Osteoblast (primary cell): ENCODE data around the gene HGFAC. TPM values are rescaled to one million over a fixed set of nuclear protein-coding genes. Genes with fewer than 3 reads are reported as not detected.

Source experiments
- DNase-seq: peaks from one replicate; pipeline ENCODE4 v3.0.0; 2011; ENCODE audit warnings: low spot score, mixed read lengths; ENCODE audit not compliant: insufficient read length; ENCODE audit errors: missing footprints
- H2AFZ ChIP-seq: 2 replicates; pipeline ENCODE4 v1.6.0; 2011; ENCODE audit warnings: mild to moderate bottlenecking, low read length
- H3K27ac ChIP-seq: 2 replicates; pipeline ENCODE4 v1.5.1; 2011; ENCODE audit warnings: mild to moderate bottlenecking, low read depth, low read length, moderate library complexity
- H3K27me3 ChIP-seq: 2 replicates; pipeline ENCODE4 v1.6.0; 2012; ENCODE audit warnings: mild to moderate bottlenecking, control low read depth, inconsistent platforms, low read length, moderate library complexity; ENCODE audit not compliant: insufficient read depth
- H3K36me3 ChIP-seq: 2 replicates; pipeline ENCODE4 v1.5.1; 2011; ENCODE audit warnings: mild to moderate bottlenecking, low read length, control low read depth, moderate library complexity; ENCODE audit not compliant: insufficient read depth
- H3K4me1 ChIP-seq: 2 replicates; pipeline ENCODE4 v1.5.1; 2011; ENCODE audit warnings: mild to moderate bottlenecking, low read length, control low read depth, moderate library complexity; ENCODE audit not compliant: insufficient read depth
- H3K4me2 ChIP-seq: 2 replicates; pipeline ENCODE4 v1.6.0; 2011; ENCODE audit warnings: mild to moderate bottlenecking, low read length; ENCODE audit not compliant: insufficient read depth
- H3K4me3 ChIP-seq: fragments of 200-600 bp; sonication (generic); 3 replicates; pipeline ENCODE4 v1.5.1; 2012; ENCODE audit warnings: mild to moderate bottlenecking, low read length, inconsistent platforms; ENCODE audit not compliant: insufficient read depth
- H3K79me2 ChIP-seq: 2 replicates; pipeline ENCODE4 v1.6.0; 2012; ENCODE audit warnings: mild to moderate bottlenecking, low read length, control low read depth, inconsistent platforms; ENCODE audit not compliant: insufficient read depth
- H3K9me3 ChIP-seq: 2 replicates; pipeline ENCODE4 v1.5.1; 2011; ENCODE audit warnings: low read depth, low read length, control low read depth
- H4K20me1 ChIP-seq: 2 replicates; pipeline ENCODE4 v1.6.0; 2012; ENCODE audit warnings: mild to moderate bottlenecking, low read length, control low read depth; ENCODE audit not compliant: insufficient read depth
- total RNA-seq: library from RNA; depleted of rRNA; stranded (reverse); fragments of >200 nt; gene quantifications from 2 replicates; pipeline ENCODE4 v1.2.3, GENCODE V29; 2012
- TF ChIP-seq, protein P1 (sequence below): IDR thresholded peaks from 2 replicates; pipeline ENCODE4 v1.5.1; 2011; ENCODE audit warnings: mild to moderate bottlenecking, low read depth, low read length, moderate library complexity; ENCODE audit errors: extremely low read depth

The HGFAC gene
- total RNA-seq, 1 donor, result not detected

DNA sequence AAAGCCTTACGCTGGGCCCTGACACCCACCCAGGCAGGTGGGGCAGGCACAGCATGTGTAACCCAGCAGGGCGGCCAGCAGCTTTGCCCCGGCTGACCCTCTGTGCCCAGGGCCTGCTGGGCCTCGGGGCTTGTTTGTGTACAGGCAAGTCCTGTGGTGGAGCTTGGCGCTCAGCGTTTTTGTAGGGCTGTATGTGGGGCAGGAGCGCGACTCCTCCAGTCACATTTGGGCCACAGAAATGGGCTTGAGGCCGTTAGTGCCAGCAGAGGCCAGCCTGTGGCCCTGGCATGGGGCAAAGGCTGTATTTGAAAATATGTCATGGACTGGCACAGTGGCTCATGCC is 14.7 kb upstream of the HGFAC start:
- Histone ChIP-seq H3K79me2 (no peaks in the 10 kb centered on the region), H3K27ac (no peak overlapping the region), H3K4me1 (no peaks in the 10 kb centered on the region), H3K27me3 (no peaks in the 10 kb centered on the region), H4K20me1 (no peaks in the 10 kb centered on the region), H3K9me3 (no peaks in the 10 kb centered on the region), H2AFZ (no peak overlapping the region), H3K36me3 (no peaks in the 10 kb centered on the region), H3K4me3 (no peak overlapping the region), H3K4me2 (no peak overlapping the region)
- DNase-seq, result no peak
- TF ChIP-seq, protein P1, sequence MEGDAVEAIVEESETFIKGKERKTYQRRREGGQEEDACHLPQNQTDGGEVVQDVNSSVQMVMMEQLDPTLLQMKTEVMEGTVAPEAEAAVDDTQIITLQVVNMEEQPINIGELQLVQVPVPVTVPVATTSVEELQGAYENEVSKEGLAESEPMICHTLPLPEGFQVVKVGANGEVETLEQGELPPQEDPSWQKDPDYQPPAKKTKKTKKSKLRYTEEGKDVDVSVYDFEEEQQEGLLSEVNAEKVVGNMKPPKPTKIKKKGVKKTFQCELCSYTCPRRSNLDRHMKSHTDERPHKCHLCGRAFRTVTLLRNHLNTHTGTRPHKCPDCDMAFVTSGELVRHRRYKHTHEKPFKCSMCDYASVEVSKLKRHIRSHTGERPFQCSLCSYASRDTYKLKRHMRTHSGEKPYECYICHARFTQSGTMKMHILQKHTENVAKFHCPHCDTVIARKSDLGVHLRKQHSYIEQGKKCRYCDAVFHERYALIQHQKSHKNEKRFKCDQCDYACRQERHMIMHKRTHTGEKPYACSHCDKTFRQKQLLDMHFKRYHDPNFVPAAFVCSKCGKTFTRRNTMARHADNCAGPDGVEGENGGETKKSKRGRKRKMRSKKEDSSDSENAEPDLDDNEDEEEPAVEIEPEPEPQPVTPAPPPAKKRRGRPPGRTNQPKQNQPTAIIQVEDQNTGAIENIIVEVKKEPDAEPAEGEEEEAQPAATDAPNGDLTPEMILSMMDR, result no peak

DNA sequence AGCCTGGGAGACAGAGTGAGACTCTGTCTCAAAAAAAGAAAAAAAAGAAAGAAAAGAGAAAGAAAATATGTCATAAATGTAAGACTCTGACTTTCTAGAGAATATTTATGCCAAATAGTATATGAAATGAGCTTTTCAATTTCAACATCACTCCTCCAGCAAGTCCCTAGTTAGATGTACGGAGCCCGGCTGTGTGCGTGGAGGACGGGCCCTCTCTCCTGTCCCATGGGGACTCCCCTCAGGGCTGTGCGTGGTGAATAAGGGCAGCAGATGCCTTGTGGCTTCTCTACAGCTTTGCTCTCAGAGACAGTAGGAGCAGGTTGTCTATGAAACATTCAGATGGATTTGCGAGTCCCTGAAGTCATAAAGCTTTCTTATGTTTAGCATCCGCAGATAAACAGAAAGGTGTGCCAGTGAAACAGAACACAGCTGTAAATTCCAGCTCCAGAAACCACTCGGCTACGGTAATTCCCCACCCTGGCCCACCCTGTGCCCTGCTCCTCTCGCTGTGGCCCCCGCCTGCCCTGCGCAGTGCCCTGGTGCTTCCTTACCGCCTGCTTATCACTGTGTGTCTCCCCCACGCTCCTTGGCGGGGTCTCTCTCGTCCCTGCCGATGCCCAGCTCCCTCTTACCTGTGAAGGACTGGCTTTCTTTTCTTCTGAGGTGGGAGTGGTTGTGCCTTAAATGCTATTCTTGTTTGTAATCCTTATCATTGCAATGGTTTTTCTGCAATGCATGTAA is 13.9 kb upstream of the HGFAC start:
- no peaks in the 10 kb centered on the region for H3K9me3 ChIP-seq
- H3K4me3 ChIP-seq, result no peak overlapping the region
- H2AFZ ChIP-seq, result no peak overlapping the region
- H3K79me2 ChIP-seq, result no peaks in the 10 kb centered on the region
- H3K27ac ChIP-seq, result no peak overlapping the region
- H3K27me3 ChIP-seq, result no peaks in the 10 kb centered on the region
- no peaks in the 10 kb centered on the region for H3K4me1 ChIP-seq
- DNase-seq, result no peak
- no peak overlapping the region for H3K4me2 ChIP-seq
- no peaks in the 10 kb centered on the region for H3K36me3 ChIP-seq
- no peaks in the 10 kb centered on the region for H4K20me1 ChIP-seq
- TF ChIP-seq, protein P1, result no peak

DNA sequence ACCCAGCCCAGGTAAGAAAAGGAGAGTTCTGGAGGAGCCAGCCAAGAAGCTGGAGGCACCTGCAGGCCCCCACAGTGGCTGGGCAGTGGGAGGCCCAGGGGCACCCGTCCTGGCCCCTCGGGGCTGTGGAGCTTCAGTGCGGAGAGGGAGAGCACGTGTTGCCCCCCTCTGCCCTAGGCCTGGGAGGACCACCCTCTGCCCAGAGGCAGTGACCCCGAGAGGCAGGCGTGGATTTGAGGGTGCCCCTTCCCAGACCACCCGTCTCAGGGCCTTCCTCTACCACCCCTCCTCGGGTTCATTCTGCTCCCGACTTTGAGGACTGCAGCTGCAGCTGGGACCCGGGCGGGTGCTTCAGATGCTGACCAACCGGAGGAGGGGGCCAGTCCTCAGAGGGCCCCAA is 12.1 kb upstream of the HGFAC start:
- Histone ChIP-seq H3K9me3 (no peaks in the 10 kb centered on the region), H4K20me1 (no peaks in the 10 kb centered on the region), H3K4me1 (no peaks in the 10 kb centered on the region), H2AFZ (no peak overlapping the region), H3K79me2 (no peaks in the 10 kb centered on the region), H3K27ac (no peak overlapping the region), H3K36me3 (no peaks in the 10 kb centered on the region), H3K27me3 (no peaks in the 10 kb centered on the region), H3K4me2 (no peak overlapping the region), H3K4me3 (no peak overlapping the region)
- TF ChIP-seq, protein P1, result no peak
- no peak for DNase-seq

DNA sequence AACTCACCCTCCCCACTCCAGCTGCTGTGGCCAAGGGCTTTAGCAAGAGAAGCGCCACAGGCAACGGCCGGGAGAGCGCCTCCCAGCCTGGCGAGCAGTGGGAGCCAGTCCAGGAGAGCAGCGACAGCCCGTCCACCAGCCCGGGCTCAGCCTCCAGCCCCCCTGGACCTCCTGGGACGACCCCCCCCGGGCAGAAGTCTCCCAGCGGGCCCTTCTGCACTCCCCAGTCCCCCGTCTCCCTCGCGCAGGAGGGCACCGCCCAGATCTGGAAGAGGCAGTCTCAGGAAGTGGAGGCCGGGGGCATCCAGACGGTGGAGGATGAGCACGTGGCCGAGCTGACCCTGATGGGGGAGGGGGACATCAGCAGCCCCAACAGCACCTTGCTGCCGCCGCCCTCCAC is 11.2 kb upstream of the HGFAC start:
- Histone ChIP-seq H3K79me2 (no peaks in the 10 kb centered on the region), H3K36me3 (no peaks in the 10 kb centered on the region), H3K9me3 (no peaks in the 10 kb centered on the region), H3K4me1 (no peaks in the 10 kb centered on the region), H3K27ac (no peak overlapping the region), H3K4me2 (no peak overlapping the region), H4K20me1 (no peaks in the 10 kb centered on the region), H2AFZ (no peak overlapping the region), H3K27me3 (no peaks in the 10 kb centered on the region), H3K4me3 (no peak overlapping the region)
- DNase-seq, result no peak
- TF ChIP-seq, protein P1, result no peak
